ENCODE data around the gene GRAMD1B.
"Not testable (repeated sequence)": the region's sequence is repeated elsewhere in the genome, so short reads cannot be mapped to it uniquely, and the experiment has no call there.

The GRAMD1B gene

GRCh38 chr11:123659965-123660364 is 229.9 kb downstream of the GRAMD1B start:
- H3K4me1 ChIP-seq (ENCODE audit: control insufficient read depth in 1 of 2, insufficient read depth in 2 of 2, low read length in 2 of 2); H2BK120ac ChIP-seq (ENCODE audit: insufficient read depth, low read length, poor library complexity); H3K14ac ChIP-seq (ENCODE audit: low read length); H3K4me2 ChIP-seq (ENCODE audit: low read length); H3K9ac ChIP-seq (ENCODE audit: low read length); H2BK12ac ChIP-seq (ENCODE audit: low read length); H4K91ac ChIP-seq (ENCODE audit: low read depth, low read length); H3K9me3 ChIP-seq (ENCODE audit: insufficient read depth, low read depth, low read length); H3K79me2 ChIP-seq (ENCODE audit: control insufficient read depth, insufficient read depth, low read length, poor library complexity); H3K4me3 ChIP-seq (ENCODE audit: low read depth, low read length); H3K27me3 ChIP-seq (ENCODE audit: insufficient read depth, low read length); H3K4ac ChIP-seq (ENCODE audit: low read depth, low read length); H2AFZ ChIP-seq (ENCODE audit: insufficient read depth, low read length, poor library complexity); DNase-seq; H4K8ac ChIP-seq (ENCODE audit: low read depth, low read length); H2AK5ac ChIP-seq (ENCODE audit: low read length); H3K23ac ChIP-seq (ENCODE audit: low read length); H2BK5ac ChIP-seq (ENCODE audit: low read depth, low read length, poor library complexity); H3K36me3 ChIP-seq (ENCODE audit: control insufficient read depth in 1 of 2, insufficient read depth in 2 of 2, low read length in 2 of 2); H3K18ac ChIP-seq (ENCODE audit: low read length); H3K79me1 ChIP-seq (ENCODE audit: low read length); H3K27ac ChIP-seq (ENCODE audit: low read depth, low read length); H4K12ac ChIP-seq (ENCODE audit: low read depth, low read length): not testable (repeated sequence)
- no CpG with 5 or more reads among the region's 3 CpGs for WGBS (ENCODE audit: extremely low coverage, insufficient coverage, insufficient read length)

- Histone ChIP-seq H3K27ac (ENCODE audit: low read depth, low read length) (no peak overlapping the region), H3K18ac (ENCODE audit: low read length) (no peak overlapping the region)
- WGBS (ENCODE audit: extremely low coverage, insufficient coverage, insufficient read length) = no CpG with 5 or more reads among the region's 1 CpG
Observed at GRCh38 chr11:123665306-123665705, 235.2 kb downstream of the GRAMD1B start.

GRCh38 chr11:123670081-123670480 is 240.0 kb downstream of the GRAMD1B start:
- H3K9ac ChIP-seq (ENCODE audit: low read length) = no peak overlapping the region
- no peak overlapping the region for H2BK5ac ChIP-seq (ENCODE audit: low read depth, low read length, poor library complexity)
- no CpG with 5 or more reads among the region's 1 CpG for WGBS (ENCODE audit: extremely low coverage, insufficient coverage, insufficient read length)
- H3K4me3 ChIP-seq (ENCODE audit: low read depth, low read length) = no peak overlapping the region
- H4K91ac ChIP-seq (ENCODE audit: low read depth, low read length) = no peak overlapping the region
- no peak overlapping the region for H3K14ac ChIP-seq (ENCODE audit: low read length)
- DNase-seq = no peak
- H3K36me3 ChIP-seq (ENCODE audit: control insufficient read depth in 1 of 2, insufficient read depth in 2 of 2, low read length in 2 of 2) = no peaks in the 10 kb centered on the region
- no peak overlapping the region for H3K23ac ChIP-seq (ENCODE audit: low read length)
- no peak overlapping the region for H3K4me2 ChIP-seq (ENCODE audit: low read length)
- H3K79me1 ChIP-seq (ENCODE audit: low read length) = no peaks in the 10 kb centered on the region
- no peak overlapping the region for H4K8ac ChIP-seq (ENCODE audit: low read depth, low read length)
- H2AFZ ChIP-seq (ENCODE audit: insufficient read depth, low read length, poor library complexity) = no peak overlapping the region
- H2BK12ac ChIP-seq (ENCODE audit: low read length) = no peak overlapping the region
- H3K9me3 ChIP-seq (ENCODE audit: insufficient read depth, low read depth, low read length) = no peaks in the 10 kb centered on the region
- H3K4me1 ChIP-seq (ENCODE audit: control insufficient read depth in 1 of 2, insufficient read depth in 2 of 2, low read length in 2 of 2) = no peaks in the 10 kb centered on the region
- no peaks in the 10 kb centered on the region for H3K27me3 ChIP-seq (ENCODE audit: insufficient read depth, low read length)
- H2AK5ac ChIP-seq (ENCODE audit: low read length) = no peak overlapping the region
- no peaks in the 10 kb centered on the region for H3K79me2 ChIP-seq (ENCODE audit: control insufficient read depth, insufficient read depth, low read length, poor library complexity)
- H3K4ac ChIP-seq (ENCODE audit: low read depth, low read length) = no peak overlapping the region
- H4K12ac ChIP-seq (ENCODE audit: low read depth, low read length) = no peak overlapping the region
- H2BK120ac ChIP-seq (ENCODE audit: insufficient read depth, low read length, poor library complexity) = no peak overlapping the region
- no peak overlapping the region for H3K18ac ChIP-seq (ENCODE audit: low read length)
- no peak overlapping the region for H3K27ac ChIP-seq (ENCODE audit: low read depth, low read length)

More at GRCh38 chr11:123665306-123665705, 235.2 kb downstream of the GRAMD1B start:
- no peak overlapping the region for H2AFZ ChIP-seq (ENCODE audit: insufficient read depth, low read length, poor library complexity)
- no peaks in the 10 kb centered on the region for H3K79me1 ChIP-seq (ENCODE audit: low read length)
- H2BK12ac ChIP-seq (ENCODE audit: low read length) = no peak overlapping the region
- H2AK5ac ChIP-seq (ENCODE audit: low read length) = no peak overlapping the region
- H3K4ac ChIP-seq (ENCODE audit: low read depth, low read length) = no peak overlapping the region
- no peak overlapping the region for H3K23ac ChIP-seq (ENCODE audit: low read length)
- no peak overlapping the region for H3K9ac ChIP-seq (ENCODE audit: low read length)
- H3K4me2 ChIP-seq (ENCODE audit: low read length) = no peak overlapping the region
- no peak overlapping the region for H2BK120ac ChIP-seq (ENCODE audit: insufficient read depth, low read length, poor library complexity)
- DNase-seq = no peak
- no peak overlapping the region for H4K12ac ChIP-seq (ENCODE audit: low read depth, low read length)
- no peaks in the 10 kb centered on the region for H3K9me3 ChIP-seq (ENCODE audit: insufficient read depth, low read depth, low read length)
- H3K14ac ChIP-seq (ENCODE audit: low read length) = no peak overlapping the region
- H2BK5ac ChIP-seq (ENCODE audit: low read depth, low read length, poor library complexity) = no peak overlapping the region
- H3K4me1 ChIP-seq (ENCODE audit: control insufficient read depth in 1 of 2, insufficient read depth in 2 of 2, low read length in 2 of 2) = no peaks in the 10 kb centered on the region
- no peaks in the 10 kb centered on the region for H3K36me3 ChIP-seq (ENCODE audit: control insufficient read depth in 1 of 2, insufficient read depth in 2 of 2, low read length in 2 of 2)
- H4K8ac ChIP-seq (ENCODE audit: low read depth, low read length) = no peak overlapping the region
- H3K79me2 ChIP-seq (ENCODE audit: control insufficient read depth, insufficient read depth, low read length, poor library complexity) = no peaks in the 10 kb centered on the region
- H4K91ac ChIP-seq (ENCODE audit: low read depth, low read length) = no peak overlapping the region
- H3K27me3 ChIP-seq (ENCODE audit: insufficient read depth, low read length) = no peaks in the 10 kb centered on the region
- no peak overlapping the region for H3K4me3 ChIP-seq (ENCODE audit: low read depth, low read length)

- no peak overlapping the region for H3K18ac ChIP-seq (ENCODE audit: low read length)
- H3K79me1 ChIP-seq (ENCODE audit: low read length) = no peaks in the 10 kb centered on the region
- H2BK5ac ChIP-seq (ENCODE audit: low read depth, low read length, poor library complexity) = no peak overlapping the region
- H3K23ac ChIP-seq (ENCODE audit: low read length) = no peak overlapping the region
- H3K27ac ChIP-seq (ENCODE audit: low read depth, low read length) = no peak overlapping the region
- no peak overlapping the region for H3K4me3 ChIP-seq (ENCODE audit: low read depth, low read length)
- H3K27me3 ChIP-seq (ENCODE audit: insufficient read depth, low read length) = no peaks in the 10 kb centered on the region
- H3K9ac ChIP-seq (ENCODE audit: low read length) = no peak overlapping the region
- H3K9me3 ChIP-seq (ENCODE audit: insufficient read depth, low read depth, low read length) = no peaks in the 10 kb centered on the region
- WGBS (ENCODE audit: extremely low coverage, insufficient coverage, insufficient read length) = no CpG with 5 or more reads among the region's 9 CpGs
- H2BK120ac ChIP-seq (ENCODE audit: insufficient read depth, low read length, poor library complexity) = no peak overlapping the region
- H4K12ac ChIP-seq (ENCODE audit: low read depth, low read length) = no peak overlapping the region
- no peak for DNase-seq
- H3K36me3 ChIP-seq (ENCODE audit: control insufficient read depth in 1 of 2, insufficient read depth in 2 of 2, low read length in 2 of 2) = no peaks in the 10 kb centered on the region
- H3K4me2 ChIP-seq (ENCODE audit: low read length) = no peak overlapping the region
- no peak overlapping the region for H3K14ac ChIP-seq (ENCODE audit: low read length)
- H4K8ac ChIP-seq (ENCODE audit: low read depth, low read length) = no peak overlapping the region
- H4K91ac ChIP-seq (ENCODE audit: low read depth, low read length) = no peak overlapping the region
- no peaks in the 10 kb centered on the region for H3K79me2 ChIP-seq (ENCODE audit: control insufficient read depth, insufficient read depth, low read length, poor library complexity)
- no peaks in the 10 kb centered on the region for H3K4me1 ChIP-seq (ENCODE audit: control insufficient read depth in 1 of 2, insufficient read depth in 2 of 2, low read length in 2 of 2)
- H2BK12ac ChIP-seq (ENCODE audit: low read length) = no peak overlapping the region
- no peak overlapping the region for H3K4ac ChIP-seq (ENCODE audit: low read depth, low read length)
- H2AK5ac ChIP-seq (ENCODE audit: low read length) = no peak overlapping the region
- no peak overlapping the region for H2AFZ ChIP-seq (ENCODE audit: insufficient read depth, low read length, poor library complexity)
Observed at GRCh38 chr11:123671534-123671933, 241.5 kb downstream of the GRAMD1B start.
